Prostate gland (tissue), 2 donors: ENCODE results near the gene NTNG1.

Experiments used
- POLR2A ChIP-seq: fragments of 450-650 bp; IDR thresholded peaks from one replicate; pipeline ENCODE4 v1.6.1; 2016; ENCODE audit warnings: antibody characterized with exemption, mild to moderate bottlenecking
- POLR2AphosphoS5 ChIP-seq: sonication (generic); formaldehyde crosslinking; IDR thresholded peaks from one replicate; pipeline ENCODE4 v1.6.1; 2017; ENCODE audit warnings: antibody characterized with exemption
- TF ChIP-seq, protein P1 (sequence below), 4 experiments: fragments of 200-600 bp in 2 of 4; fragments of 450-650 bp in 2 of 4; sonication (generic) in 2 of 4; IDR thresholded peaks; 1 replicate in 3 of 4; 2 replicates in 1 of 4; pipeline ENCODE4 v1.5.1; 2016 to 2019; ENCODE audit warnings: antibody characterized with exemption in 4 of 4, mild to moderate bottlenecking in 2 of 4, moderate library complexity in 2 of 4

- TF ChIP-seq, protein P1, sequence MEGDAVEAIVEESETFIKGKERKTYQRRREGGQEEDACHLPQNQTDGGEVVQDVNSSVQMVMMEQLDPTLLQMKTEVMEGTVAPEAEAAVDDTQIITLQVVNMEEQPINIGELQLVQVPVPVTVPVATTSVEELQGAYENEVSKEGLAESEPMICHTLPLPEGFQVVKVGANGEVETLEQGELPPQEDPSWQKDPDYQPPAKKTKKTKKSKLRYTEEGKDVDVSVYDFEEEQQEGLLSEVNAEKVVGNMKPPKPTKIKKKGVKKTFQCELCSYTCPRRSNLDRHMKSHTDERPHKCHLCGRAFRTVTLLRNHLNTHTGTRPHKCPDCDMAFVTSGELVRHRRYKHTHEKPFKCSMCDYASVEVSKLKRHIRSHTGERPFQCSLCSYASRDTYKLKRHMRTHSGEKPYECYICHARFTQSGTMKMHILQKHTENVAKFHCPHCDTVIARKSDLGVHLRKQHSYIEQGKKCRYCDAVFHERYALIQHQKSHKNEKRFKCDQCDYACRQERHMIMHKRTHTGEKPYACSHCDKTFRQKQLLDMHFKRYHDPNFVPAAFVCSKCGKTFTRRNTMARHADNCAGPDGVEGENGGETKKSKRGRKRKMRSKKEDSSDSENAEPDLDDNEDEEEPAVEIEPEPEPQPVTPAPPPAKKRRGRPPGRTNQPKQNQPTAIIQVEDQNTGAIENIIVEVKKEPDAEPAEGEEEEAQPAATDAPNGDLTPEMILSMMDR (IDR thresholded peaks at IDR 0.05): no peak
- TF ChIP-seq POLR2A (no peak), POLR2AphosphoS5 (no peak)
Observed at GRCh38 chr1:107323784-107324183, 182.9 kb downstream of the NTNG1 start.
